Activated gamma-delta T cell (primary cell): ENCODE results near the gene HSP90AB1.

Experiments used
- DNase-seq: peaks from one replicate; lab custom pipeline; 2025; lab: John Stamatoyannopoulos, UW

Gene HSP90AB1

DNA sequence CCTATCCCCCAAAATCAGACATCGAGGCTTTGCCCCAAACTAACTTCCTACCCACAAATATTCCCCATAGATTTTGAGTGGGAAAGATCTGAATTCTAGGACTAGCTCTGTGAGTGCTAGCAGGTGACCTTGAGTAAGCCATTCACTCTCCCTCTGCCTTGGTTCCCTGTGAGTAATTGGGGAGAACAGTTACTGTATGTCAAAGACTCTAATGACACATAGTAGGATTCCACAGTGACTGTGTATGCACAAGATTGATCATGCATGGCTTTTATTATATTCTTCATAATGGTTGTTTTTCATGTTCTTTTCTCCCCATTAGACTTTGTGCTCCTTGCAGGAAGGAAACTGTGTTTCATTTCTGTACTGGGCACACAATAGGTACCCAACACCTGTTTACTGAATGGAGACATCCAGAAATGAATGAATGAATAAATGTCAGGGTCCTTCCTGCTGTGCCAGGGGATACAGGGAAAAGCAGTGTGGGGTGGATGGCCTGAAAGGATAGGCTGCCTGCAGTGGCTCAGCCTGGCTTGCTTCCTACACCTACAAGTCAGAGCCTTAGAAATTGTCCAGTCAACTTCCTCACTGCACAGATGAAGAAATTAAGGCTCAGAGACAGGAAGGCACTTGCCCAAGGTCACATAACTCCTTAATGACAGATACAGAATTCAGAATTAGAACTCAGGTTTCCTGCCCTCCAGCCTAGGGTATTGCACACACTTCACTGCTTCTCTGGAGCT, 22.4 kb downstream of the HSP90AB1 start:
- no peak for DNase-seq

DNA sequence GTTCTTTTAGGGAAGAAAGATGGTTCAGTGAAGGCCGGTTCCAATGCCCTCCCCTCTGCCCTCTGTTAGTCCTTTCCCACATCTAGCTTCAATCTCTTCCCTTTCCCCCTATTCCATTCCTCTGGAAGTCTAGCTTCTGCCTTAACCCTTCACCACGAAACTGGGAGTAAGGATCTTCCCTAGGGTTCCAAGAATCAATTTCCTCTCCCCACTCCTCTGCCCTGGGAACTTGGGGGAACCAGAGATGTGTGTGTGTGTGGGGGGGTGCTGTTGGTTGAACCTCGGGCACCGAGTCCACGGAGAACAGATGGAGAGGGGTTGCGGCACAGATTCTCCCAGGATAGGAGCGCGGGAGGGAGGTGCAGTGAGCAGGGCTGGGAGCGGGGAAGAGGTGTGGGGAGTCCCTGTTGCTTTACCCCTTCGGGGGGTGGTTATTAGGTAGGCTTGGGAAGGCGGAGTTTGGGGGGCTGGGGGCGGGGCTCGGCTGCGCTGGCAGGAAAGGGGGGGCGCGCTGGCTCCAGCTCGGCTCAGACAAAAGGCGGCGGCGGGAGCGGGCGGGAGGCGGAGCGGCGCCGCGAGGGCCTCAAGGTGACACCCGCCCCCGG, 23.1 kb downstream of the HSP90AB1 start, which contains the start of gene TMEM151B:
TSS of gene TMEM151B (plus strand) at position 530 of the 605 bp plus-strand sequence. CDS start 293 bp downstream, outside the sequence.
- DNase-seq = peak; percentile 30

DNA sequence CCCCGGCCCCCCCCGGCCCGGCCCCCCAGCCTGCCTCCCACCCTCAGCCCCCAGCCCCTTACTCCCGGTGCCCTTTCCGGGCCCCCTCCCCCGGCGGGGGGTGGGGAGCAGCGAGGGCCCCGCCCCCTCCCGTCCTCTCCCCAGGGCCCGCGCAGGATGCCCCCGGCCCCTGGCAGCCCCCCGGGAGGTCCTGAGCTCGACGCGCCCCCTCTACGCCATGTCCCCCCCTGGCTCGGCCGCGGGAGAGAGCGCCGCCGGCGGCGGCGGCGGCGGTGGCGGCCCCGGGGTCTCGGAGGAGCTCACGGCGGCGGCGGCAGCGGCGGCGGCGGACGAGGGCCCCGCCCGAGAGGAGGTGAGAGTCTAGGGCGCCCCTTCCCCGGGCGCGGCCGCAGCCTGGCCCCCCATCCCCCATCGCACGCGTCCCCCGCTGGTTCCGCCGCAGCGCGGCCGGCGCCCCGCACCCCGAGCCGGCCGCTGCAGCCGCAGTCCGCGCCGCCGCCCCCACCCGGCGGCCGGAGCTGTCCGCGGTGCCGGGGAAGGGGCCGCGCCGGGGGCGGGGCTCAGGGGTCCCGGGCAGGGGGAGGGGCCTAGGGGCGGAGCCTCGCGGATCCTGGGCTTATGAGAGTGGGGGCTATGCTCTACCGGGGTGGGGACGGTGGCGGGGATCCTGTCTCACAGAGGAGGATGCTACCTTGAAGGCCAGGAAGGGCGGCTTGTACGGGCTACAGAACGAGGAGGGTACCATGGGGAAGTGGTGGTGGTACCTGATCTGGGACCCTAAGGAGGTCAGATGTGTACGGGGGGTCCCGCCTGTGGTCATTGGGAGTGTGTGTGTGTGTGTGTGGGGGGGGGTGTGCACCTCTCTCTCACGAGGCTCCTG, 23.9 kb downstream of the HSP90AB1 start:
- DNase-seq = no peak

DNA sequence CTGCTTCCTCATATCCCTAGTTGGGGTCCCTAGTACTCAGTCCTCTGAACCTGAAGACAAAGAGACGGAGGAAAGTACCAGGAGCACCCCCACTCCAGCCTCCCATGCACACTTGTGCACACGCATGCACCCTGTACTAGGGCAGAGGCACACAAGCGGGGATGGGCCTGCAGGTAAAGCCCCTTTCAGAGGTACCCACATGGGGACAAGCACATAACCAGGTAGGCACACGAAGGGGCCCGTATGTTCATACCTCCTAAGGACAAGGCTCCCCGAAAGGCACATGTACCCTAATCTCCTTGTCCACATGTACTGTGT, 24.5 kb downstream of the HSP90AB1 start:
- DNase-seq = no peak

DNA sequence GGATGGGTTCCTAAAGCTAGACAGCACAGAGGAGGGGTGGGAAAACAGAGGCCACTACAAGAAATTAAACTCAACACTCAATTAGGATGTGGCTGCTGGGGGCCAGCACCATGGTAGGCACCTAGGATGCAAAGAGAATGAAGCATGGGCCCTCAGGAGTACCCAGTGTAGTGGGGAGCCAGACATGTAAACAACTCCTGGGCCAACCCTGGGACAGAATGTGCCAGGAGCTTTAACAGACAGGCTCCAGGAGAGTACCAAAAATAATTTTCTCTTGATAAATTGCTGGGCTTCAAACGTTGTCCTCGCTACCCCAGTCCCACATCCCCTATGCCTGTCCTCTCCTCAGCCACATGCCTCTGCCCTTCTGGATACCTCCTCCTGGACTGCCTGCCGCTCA, 25.0 kb downstream of the HSP90AB1 start:
- DNase-seq = no peak

DNA sequence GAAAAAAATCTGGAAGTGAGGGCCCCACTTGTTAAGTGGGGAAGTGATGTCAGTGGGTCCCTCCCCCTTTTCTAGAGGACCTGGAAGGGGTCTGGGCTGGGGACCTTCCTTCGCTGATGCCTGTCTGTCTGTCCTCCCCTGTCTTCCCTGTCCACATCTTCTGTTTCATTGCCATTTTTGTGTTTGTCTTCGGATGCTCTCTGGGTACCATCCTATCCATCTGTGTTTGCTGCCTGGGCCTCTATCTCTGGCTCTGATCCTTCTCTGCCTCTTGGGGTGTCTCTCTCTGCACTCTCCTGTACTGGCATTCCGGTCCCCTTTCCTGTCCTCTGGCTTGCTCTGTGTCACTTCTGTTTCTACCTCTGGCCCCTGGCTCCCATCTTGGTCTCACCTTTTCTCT, 25.6 kb downstream of the HSP90AB1 start:
- no peak for DNase-seq

DNA sequence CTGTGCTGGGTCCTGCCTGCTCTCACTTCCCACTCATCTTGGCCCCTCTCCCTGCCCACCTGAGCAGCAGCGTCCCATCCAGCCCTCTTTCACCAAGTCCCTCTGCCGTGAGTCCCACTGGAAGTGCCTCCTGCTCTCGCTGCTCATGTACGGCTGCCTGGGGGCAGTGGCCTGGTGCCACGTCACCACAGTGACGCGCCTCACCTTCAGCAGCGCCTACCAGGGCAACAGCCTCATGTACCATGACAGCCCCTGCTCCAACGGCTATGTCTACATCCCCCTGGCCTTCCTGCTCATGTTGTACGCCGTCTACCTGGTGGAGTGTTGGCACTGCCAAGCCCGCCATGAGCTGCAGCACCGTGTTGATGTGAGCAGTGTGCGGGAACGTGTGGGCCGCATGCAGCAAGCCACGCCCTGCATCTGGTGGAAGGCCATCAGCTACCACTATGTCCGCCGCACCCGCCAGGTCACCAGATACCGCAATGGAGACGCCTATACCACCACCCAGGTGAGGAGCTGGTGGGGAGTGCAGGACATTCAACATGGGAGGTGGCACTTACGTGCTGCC, 26.2 kb downstream of the HSP90AB1 start:
- no peak for DNase-seq

DNA sequence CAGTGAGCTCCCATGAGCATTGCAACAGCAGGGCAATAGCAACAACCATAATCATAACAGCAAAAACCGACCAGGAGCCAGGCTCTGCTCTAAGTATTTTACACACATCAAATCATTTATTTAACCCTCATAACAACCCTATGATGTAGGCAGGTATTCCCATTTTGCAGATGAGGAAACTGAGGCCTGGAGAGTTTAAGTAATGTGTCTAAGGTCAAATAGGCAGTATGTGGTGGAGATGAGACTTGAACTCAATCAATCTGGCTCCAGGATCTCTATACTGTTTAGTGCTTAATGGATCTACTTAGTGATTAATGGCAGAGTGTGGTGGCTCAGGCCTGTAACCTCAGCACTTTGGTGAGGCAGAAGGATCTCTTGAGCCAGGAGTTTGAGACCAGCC, 26.7 kb downstream of the HSP90AB1 start:
- no peak for DNase-seq

DNA sequence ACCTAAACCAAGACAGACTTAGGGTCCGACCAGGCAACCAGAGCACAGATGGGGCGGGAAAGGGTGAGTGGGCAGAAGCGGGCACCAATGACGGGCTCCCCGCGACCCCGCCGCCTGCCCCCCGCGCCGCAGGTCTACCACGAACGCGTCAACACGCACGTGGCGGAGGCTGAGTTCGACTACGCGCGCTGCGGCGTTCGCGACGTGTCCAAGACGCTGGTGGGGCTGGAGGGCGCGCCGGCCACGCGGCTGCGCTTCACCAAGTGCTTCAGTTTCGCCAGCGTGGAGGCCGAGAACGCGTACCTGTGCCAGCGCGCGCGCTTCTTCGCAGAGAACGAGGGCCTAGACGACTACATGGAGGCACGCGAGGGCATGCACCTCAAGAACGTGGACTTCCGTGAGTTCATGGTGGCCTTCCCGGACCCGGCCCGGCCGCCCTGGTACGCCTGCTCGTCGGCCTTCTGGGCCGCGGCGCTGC, 28.4 kb downstream of the HSP90AB1 start:
- DNase-seq = no peak

DNA sequence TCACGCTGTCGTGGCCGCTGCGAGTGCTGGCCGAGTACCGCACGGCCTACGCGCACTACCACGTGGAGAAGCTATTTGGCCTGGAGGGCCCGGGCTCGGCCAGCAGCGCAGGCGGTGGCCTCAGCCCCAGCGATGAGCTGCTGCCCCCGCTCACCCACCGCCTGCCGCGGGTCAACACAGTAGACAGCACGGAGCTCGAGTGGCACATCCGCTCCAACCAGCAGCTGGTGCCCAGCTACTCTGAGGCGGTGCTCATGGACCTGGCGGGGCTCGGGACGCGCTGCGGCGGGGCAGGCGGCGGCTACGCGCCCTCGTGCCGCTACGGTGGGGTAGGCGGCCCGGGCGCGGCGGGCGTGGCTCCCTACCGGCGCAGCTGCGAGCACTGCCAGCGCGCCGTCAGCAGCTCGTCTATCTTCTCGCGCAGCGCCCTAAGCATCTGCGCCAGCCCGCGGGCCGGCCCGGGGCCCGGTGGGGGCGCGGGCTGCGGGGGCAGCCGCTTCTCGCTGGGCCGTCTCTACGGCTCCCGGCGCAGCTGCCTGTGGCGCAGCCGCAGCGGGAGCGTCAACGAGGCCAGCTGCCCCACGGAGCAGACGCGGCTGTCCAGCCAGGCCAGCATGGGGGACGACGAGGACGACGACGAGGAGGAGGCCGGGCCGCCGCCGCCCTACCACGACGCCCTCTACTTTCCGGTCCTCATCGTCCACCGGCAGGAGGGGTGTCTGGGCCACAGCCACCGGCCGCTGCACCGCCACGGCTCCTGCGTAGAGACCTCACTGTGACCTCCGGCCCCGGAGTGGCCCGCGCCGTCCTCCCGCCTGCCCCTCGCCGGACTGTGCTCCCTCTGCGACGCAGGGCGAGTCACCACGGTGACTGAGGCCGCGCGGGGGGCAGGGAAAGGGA, 29.1 kb downstream of the HSP90AB1 start:
- DNase-seq = no peak

DNA sequence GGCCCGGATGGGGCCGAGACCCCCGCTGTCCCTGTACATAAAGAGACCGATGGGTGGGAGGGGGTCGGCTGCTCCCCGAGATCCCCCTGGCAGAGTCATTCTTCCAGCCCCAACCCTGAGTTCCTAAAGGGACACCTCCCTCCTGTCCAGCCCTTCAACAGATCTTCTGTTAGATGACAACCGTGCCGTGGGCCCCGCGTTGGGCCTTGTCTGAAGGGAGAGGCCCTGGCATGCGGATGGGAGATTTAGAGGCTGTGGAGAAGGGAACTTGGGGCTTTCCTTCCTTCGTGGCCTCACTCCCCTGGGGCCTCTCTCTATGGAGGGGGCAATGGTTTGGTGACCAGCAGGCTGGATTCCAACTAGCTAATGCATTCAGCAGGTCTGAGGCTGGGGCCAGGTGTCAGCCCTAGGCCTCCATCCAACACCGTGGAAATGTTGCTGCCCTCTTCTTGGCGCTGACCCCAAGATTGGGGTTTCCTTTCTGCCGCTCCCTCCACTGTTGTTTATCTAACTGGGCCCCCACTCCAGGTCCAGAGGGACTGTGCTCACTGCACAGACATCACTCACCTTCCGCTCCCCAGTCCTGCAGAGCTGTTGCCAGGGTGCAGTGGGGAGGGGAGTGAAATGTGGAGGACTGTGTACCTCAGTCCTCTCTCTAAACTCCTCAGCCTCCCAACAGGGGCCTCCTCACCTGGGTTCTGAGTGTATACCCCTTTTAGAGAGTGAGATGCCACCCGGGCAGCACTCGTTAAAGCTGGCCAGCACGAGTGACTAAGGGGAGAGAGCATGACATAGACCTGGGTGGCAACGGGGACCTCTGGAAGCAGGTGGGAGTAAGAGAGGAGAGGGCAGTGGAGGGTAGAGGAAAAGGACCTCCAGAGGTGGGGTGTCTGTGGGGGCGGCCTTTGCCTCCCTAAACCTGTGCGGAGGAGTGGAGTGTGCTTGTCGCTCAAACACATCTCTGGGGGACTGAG, 30.1 kb downstream of the HSP90AB1 start:
- DNase-seq = no peak

DNA sequence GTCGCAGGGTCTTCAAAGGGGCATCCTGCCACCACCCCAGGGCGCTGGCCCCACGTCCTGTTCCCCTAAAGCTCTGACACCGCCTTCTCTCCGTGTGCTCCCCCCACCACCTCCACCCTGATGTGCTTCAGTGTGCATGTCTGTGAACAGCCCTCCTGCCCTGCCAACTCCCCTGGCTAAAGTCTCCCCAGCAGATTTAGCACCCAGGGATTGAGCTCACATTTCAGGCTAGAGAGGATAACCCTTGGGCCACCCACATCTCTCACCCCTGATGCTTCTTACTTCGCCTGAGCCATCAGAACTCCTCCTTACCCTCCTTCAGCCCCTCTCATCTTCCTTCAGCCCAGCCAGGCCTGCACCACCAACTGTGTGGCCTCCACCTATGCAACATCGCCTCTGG, 30.9 kb downstream of the HSP90AB1 start:
- no peak for DNase-seq

DNA sequence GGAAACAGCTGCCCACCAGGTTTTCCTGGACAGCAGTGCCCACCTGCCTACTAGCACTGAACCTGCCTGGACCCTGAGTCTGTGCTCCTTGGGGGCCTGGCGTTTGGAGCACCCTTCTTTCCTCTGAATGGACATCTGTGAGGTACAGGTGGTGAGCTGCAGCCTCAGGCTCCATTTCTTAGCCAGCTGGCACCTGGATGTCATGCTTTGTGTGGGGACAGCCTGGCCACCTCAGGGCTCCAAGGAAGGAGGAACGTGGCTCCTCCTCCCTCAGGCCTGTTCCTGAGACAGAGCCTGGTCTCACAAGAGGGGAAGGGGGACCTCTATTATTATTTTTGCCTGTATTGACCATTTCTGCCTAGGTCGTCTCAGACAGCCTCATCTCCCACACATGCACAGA, 31.4 kb downstream of the HSP90AB1 start:
- no peak for DNase-seq

DNA sequence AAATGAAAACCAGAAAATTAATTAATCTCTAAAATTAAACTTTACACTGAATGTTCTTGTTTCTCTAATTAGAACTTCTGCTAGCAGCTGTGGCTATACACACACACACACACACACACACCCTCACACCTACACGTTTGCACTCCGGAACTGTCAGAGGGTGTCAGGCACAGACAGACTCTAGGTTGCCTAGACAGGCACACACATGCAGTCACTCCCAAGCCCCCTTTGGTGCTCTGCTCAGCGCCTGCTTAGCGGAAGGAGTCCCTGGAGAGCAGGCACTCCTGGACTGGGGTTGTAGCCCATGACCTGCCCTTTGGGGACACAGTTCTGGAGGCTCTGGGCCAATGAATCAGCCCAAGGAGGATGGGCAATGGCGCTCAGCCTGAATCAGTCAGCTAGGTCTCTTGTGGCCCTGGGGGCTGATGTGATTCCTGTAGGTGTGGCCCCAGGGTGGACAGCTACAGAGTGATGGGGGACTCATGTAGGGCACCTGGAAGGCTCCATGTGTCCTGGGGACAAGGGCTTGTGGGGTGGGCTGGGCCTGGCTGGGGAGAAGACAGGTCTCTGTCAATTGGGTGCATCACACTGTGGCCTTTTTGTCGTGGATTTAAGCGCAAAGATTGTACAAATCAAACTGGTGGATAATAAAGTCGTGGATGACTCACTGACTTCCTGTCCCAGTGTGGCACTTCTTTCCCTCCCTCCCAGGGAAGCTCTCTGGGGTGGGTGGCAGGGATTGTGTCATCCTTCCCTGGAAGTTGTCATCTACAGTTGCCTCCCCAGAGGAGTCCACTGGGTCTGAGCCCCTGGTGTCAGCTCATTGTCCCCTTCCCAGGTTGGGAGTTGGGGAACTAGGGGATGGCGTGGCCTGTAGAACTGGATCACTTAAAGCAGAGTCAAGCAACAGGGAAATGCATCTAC, 32.1 kb downstream of the HSP90AB1 start:
- no peak for DNase-seq

DNA sequence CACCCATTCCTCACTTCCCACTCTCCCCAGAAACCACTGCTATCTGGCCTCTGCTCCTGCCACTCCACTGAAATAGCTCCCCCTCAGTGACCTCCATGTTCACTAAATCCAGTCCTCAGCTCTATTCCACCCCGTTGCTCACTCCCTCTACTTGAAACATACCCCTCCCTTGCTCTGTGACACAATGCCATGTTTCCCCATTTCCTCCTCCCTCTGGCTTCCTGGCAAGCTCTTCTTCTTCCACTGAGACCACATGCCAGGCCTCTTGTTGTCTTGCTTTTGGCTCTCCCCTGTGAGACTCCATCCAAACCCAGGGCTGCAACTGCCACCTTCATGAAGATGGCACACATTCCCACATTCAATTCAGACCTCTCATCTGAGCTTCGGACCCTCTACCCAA, 37.2 kb downstream of the HSP90AB1 start:
- DNase-seq = no peak

DNA sequence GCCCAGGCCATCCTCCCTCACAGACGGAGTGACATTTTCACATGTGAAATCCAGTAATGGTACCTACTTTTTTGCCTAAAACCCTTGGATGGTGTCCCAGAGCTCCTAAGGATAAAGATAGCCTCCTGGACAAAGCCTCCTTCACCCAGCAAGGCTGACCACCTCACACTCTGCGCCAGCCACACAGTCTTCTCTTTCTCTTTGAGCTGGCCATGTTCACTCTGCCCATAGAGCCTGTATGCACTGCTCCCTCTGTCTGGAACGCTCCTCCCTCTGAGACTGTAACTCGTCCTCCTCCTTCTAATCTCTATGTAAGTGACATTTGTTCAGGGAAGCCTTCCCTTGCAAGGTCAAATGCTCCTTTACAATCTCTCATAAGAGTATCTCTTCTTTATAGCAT, 38.0 kb downstream of the HSP90AB1 start:
- no peak for DNase-seq

DNA sequence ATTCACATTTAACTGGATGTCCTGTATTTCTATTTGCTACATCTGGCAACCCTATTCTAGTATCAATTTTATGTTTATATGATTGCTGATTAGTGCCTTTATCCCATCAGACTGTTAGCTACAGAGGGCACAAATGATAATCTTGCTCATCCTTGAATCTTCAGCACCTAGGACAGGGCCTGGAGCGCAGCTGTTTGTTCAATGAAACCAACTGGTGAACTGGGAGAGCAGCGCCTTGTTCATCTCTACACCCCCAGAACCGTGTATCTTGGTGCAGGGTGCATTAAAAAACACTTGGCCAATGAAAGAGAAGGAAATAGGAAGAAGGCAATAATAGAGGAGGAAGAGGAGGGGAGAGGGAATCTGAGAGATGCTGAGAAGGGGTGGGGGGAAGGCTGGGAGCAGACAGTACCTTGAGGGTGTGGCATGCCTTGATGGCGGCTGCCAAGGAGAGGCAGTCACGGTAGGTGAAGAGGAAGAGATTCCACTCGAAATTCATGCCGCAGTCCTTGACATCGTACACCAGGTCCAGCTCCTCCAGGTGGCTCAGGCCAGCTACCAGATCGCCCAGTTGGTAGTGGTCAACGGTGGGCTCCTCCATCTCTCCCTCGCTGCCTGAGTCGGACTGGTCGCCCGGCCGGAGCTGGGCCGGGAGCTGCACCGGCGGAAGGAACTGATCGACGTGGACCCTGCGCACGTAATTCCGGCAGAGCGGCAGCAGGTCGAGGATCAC, 38.8 kb downstream of the HSP90AB1 start:
- no peak for DNase-seq

DNA sequence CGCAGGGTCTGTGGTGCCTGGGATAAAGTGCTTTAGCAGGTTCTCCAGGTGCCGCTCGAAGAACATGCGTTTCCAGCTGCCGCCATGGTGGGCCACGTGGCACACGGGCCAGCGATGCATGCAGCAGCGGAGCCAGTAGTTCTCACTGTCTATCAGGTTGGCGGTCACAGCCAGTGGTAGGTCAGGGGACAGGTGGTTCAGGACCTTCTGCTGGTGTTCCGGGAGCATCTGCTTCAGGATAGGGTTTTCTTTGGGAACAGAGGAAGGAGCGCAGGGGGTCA, 39.3 kb downstream of the HSP90AB1 start:
- no peak for DNase-seq

DNA sequence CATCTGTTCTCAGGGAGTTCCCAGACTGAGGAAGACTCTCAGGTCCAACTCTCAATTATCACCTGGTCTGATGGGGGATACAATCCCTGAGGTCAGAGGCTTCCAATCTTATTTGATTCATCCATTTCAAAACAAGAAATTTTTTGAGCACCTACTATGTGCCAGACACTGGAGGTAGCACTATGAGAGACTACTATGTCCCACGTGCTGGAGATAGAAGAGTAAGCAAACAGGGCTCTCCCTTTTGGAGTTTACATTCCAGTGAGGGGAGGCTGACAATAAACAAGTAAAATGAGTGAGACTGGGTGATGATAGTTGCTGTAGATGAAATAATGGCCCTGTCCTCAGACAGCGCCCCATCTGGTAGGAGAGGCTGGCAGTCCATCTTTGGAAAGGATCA, 39.8 kb downstream of the HSP90AB1 start:
- DNase-seq = no peak
